ENCODE results near the gene UNC119.

The UNC119 gene

DNA sequence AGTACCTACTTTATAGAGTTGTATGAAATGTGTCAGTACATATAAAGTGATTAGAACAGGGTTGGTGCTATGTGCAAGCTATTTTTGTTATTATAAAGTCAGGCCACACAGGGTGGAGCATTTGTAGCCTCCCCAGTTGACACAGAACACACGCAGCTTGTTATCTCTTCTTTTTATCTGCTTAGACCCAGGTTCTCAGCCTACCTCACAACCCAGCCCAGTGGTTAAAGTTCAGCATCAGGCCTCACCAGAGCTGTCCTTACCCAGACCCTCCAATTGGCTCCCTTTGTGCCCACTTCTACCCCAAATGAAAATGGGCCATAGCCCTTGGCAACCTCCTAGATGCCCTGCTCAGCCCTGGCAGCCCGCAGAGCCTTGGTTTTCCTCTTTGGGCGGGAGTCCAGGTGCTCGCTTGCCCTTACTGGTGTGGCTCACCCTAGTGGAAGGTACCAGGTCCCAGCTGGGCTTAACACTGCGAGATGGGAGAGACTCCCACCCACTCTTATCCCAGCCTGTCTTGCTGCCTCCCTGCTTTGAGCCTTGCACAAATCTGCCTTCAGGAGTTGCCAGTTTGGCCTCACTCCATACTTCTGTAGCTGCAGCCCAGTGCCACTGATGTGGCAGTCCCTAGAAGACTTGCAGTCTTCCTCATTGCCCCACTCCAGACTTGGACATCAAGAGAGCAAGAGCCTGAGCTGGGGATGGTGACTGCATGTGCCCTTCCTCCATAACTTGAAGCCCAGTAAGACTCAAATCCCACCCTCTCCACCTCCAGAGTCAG lies 20.0 kb upstream of the UNC119 start:
- no peak for DNase-seq

GRCh38 chr17:28571361-28572122 lies 19.1 kb upstream of the UNC119 start, which contains the start of gene PIGS:
Gene PIGS, minus strand, starts transcription at chr17:28571524. Its CDS starts 28 bp downstream, at chr17:28571496.
- peak; percentile 92 to 95 for DNase-seq

DNA sequence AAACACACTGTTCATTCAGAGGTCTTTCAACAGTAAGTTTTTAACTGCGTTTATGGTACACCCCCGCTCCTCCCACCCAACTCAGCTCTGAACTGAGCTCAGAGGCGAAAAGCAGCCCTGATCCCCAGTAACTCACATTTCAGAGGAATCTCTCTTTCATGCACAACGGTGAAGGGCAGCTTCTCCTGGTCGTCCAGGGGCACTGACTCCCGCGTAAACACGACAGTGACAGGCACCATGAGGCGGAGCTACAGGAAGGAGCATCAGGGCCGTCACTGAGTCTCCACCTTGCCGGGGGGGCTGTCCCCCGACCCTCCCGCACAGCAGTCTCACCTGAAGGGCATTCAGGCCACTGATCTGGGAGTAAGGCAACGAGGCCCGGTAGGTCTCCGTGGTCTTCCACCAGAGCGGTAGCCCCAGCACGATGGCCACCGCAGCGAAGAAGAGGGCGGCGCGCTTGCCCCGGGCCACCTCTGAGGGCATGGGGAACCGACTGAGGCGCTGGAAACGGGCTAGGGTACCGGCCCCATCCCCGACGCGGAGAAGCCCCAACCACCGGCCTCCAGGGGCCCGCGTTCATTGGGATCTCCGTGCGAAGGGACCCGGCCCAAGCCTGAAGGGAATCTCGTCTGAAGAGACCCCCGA lies 18.4 kb upstream of the UNC119 start:
- DNase-seq = no peak

DNA sequence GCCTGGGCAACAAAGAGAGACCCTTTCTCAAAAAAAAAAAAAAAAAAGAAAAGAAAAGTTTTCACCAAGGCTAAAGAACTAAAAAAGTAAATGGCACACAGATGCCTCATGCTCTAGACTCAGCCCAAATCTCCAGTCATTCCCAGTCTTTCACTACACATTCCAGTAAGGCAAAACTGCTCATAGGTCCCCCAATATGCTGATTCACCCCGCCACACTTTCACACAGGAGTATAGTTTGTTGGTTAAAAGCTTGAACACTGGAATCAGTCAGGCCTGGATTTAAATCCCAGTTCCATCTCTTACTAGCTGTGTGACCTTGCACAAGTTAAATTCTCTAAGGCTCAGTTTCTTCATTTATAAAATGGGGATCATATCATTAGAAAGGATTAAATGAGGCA lies 17.0 kb upstream of the UNC119 start:
- DNase-seq = no peak

DNA sequence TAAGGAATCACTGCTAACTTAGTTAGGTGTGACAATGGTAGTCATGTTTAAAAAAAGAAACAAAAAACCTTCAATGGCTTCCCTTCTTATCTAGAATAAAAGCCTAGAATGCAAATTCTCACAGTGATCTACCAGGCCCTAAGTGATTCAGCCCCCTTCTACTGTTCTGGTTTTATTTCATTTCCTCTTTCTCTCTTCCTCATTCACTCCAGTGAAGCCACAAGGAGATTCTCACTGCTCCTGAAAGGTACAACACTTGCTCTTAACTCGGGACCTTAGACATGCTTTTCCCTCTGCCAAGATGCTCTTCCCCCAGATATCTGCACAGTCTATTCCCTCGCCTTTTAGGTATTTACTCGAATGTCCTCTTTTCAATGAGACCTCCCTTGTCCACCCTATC lies 15.2 kb upstream of the UNC119 start:
- DNase-seq = no peak

GRCh38 chr17:28563475-28563874 lies 11.1 kb upstream of the UNC119 start:
- no peak for DNase-seq

GRCh38 chr17:28555022-28555421 lies 2.6 kb upstream of the UNC119 start:
- no peak for DNase-seq

DNA sequence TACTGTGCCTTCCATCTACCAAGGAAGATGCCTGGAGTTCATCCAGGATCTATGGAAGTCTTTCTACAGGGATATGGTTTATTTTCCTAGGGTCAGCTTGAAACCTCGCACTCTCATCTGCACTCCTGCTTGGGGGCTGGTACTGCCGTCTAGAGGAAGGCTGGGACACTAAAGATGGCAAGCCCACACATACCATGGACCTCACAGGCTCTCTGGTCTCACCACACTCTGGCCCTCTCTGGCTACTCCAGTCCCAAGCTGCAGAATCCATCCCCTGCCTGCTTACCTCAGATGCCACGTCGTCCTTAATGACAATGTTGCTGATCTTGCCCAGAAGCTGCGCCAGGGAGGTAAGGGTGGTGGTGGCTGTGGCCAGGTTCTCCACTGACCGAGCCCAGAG lies 2.1 kb upstream of the UNC119 start:
- no peak for DNase-seq

GRCh38 chr17:28553000-28553505 lies 629 bp upstream of the UNC119 start:
- no peak for DNase-seq

GRCh38 chr17:28551421-28552175 lies 826 bp downstream of the UNC119 start:
- DNase-seq = no peak

DNA sequence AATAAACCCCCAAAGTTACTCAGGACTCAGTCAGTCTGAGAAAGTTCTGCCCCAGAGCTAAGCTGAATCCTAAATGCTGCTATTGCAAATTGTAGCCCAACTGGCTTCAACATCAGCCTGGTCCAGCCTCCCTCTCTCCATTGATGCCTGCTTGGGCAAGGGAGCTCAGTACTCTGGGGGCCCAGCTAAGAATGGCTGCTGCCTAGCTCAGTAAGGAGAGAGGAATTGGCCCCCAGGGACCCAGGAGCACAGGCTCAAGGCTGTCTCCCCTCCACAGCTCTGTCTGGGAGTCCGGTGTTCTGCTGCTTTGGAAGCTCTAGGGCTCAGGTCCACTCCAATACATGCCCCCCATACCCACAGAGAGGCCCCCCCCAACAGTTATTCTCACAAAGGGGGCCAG lies 1.6 kb downstream of the UNC119 start:
- no peak for DNase-seq

GRCh38 chr17:28549236-28550132 lies 2.9 kb downstream of the UNC119 start:
- DNase-seq = no peak

DNA sequence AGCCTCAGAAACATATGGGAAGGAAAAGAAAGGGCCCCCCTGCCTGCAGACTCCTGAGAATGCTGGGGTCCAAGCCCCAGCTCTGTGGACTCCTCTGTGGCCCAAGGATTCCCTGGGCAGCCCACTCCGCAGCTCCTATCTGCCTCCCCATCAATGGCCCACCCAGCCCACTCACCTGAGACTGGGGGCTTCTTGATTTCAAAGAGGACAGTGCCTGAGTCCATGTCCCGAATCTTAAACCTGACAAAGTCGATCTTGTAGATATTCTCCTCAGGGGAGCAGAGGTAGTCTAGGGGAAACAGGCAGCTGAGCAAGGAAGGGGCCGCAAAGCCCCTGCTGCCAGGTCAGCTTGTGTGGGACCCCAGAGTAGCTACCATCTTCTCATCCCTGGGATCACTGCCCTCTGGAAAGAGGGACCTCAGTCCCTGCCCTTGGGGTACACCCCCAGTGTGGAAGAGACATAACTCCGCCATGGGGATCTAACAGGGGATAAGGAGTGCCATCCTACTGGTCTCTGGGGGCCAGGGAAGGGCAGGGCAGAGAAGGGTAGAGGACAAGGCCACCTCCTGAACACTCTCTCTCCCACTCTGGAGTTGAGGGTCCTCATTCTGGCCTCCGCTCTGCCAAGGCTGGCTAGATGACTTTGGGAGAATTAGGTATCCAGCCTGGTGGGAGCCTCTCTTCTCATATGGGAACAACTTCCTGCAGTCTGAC lies 3.9 kb downstream of the UNC119 start:
- no peak for DNase-seq

DNA sequence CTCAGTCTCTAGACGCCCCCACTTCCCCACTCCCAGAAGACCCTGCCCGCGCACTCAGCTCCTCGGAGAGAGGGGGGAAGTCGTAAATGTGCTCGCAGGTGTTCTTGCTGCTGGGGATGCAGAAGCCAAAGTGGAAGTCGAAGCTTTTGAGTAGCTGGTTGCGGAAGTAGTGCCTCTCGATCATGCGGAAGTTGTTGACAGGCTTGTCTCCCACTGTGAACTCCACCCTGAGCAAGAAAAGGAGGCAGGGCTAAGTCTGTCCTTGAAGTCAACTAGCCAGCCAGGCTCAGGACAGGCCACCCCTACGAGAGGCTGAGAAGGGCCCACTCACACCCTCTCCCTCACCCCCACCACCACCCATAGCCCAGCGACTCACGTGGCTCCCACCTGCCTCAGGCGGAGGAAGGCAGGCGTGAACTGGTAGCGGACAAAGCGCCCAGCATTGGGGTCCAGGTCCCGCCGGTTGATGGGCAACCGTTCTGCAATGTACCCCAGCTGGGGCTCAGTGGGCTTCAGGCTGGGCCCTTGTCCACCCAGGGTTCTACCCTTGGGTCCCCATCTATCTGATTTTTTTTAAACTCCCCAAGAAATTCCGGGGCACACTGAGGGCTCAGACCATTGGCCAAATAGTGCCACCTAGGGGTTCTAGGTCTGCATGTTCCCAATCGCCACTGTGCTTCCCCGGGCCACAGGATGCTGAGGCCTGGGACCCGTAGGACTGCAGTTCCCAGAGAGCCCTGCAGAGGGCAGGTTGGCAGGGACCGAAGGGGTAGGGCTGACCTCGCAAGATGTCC lies 4.6 kb downstream of the UNC119 start:
- peak; percentile 7 to 56 for DNase-seq

DNA sequence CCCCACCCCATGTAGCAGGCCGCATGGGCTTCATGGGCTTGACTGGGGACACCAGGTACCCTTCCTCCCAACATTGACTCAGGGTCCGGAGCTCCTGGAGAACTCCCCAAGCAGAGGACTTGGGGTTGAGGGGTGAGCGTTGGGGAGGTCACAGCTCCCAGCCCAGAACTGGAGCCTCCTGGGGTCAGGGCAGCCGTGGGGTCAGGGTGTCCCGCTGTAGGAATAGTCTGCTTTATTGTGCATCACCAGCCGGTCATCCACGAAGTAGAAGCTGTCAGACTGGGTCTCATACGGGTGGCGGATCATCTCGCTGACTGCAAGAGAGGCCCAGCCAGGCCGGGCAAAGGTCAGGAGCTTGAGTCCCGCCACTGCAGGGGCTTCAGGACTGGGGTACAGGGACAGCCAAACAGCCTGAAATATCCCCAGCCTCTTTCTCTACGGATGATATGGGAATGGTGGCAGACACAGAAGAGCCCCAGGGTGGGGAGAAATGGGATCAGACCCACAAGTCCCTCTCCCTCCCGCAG lies 5.3 kb downstream of the UNC119 start:
- DNase-seq = no peak

DNA sequence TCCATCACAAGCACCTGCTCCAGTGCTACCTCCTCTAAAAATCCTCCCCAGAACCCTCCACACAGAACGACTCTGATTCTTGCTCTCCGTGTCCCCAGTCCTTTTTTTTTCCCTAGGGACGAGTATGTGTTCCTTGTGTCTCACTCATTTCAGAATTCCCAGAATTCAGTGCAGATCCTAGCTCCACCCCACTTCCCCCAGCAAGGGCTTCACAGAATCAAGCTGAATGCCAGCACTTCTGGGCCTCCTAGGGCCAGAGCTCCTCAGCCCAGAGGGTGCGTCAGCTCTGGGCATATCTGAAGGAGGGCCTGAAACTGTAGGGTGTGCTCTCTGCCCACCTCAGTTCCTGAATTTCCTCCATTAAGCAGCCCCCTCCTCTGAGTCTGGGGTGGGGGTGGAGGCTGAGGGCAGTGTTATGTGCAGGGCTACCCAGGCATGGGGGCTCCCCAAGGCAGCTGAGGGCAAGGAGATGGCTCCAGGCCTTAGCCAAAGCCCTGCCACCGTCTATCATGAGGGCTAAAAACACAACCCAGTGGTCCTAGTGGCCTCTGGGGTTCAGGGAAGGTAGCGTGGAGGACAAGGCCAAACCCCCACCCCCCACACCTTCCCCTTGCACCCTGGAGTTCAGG lies 6.5 kb downstream of the UNC119 start:
- DNase-seq = no peak

GRCh38 chr17:28545141-28545503 lies 7.3 kb downstream of the UNC119 start:
- no peak for DNase-seq

- no peak for DNase-seq
Observed at GRCh38 chr17:28544402-28545140, 7.9 kb downstream of the UNC119 start.

- DNase-seq = no peak
Observed at GRCh38 chr17:28541439-28541838, 11.0 kb downstream of the UNC119 start.

All from hippocampal formation (tissue), 2 donors.